Measurements from ENCODE around the gene DAB1.
"Not testable (repeated sequence)": the region's sequence is repeated elsewhere in the genome, so short reads cannot be mapped to it uniquely, and the experiment has no call there.

The DAB1 gene

GRCh38 chr1:57111175-57111574, 312.7 kb downstream of the DAB1 start:
- DNase-seq, result no peak

DNA sequence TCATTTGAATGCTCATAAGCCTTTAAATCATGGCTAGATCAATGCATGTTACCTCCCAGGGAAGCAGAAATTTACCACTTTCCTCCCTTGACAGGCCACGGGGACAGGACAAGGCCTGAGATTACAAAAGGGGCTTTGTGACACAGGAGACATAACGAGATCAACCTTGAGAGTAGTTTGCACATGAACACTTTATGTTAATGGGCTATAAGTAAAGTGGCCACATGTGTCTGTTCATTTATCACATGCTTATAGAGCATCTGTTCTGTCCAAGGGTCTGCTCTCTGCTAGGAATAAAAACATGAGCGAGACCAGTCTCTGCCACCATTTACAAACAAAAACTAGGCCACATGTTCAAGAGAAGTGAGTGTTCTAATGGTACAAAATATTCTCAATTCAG, 314.0 kb downstream of the DAB1 start:
- no peak for DNase-seq

DNA sequence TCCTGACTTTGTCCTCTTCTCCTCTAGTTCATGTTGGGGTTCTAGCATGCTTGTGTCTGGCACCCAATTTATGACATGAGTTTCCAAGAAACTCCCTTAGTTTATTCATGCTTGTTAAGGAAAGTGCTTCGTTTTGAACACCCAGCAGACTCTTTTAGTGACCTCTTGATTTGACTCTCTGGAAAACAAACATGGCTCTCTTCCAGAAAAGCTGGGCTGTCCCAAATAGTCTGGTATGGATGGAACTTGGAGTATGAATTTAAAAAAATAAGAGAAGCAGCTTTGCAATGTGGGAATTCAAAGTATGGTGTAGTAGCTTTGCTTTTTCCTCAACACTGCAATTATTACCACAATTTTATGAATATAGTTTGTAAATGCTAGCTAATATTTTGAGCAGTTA, 314.6 kb downstream of the DAB1 start:
- no peak for DNase-seq

- DNase-seq, result no peak
Observed at GRCh38 chr1:57106296-57106695, 317.6 kb downstream of the DAB1 start.

- no peak for DNase-seq
Observed at GRCh38 chr1:57102561-57103326, 321.1 kb downstream of the DAB1 start.

- DNase-seq, result no peak
Observed at GRCh38 chr1:57101209-57101608, 322.7 kb downstream of the DAB1 start.

DNA sequence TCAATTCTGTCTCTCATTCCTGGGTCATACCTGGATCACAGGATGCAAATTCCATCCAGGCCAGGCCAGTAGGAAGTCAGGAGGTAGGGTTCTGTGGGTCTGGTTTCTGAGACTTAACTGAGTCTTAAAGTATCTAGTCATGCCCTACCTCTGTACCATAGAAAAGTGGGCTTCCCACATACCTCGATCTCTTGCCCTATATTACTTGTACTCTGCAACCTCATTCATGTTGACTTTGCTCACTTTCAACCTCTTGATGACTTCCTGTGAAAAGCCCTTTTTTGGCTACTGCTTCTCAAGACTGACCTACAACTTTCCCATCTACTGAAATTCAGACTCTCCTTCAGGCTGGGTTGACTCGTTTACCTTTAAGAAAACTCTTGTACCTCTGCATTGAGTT, 329.1 kb downstream of the DAB1 start:
- no peak for DNase-seq

GRCh38 chr1:57093122-57093521, 330.7 kb downstream of the DAB1 start:
- no peak for DNase-seq

DNA sequence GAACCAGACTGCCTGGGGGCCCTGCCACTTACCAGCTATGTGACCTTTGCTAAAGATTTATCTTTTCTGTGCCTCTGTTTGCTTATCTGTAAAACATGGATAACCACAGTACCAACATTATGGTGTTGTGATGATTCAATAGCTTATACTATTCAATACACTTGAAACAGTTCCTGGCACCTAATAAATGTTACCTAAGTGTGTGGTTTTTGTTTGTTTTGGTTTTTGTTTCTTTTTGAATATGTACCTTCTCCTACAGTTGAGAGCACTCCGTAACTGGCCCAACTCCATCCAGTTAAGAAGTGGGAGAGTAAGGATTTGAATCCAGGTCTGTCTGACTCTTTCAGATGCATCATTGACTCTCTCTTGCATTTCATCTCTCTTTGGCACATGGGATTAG, 332.2 kb downstream of the DAB1 start:
- DNase-seq, result no peak

GRCh38 chr1:57089855-57090254, 334.0 kb downstream of the DAB1 start:
- no peak for DNase-seq

- no peak for DNase-seq
Observed at GRCh38 chr1:57089221-57089620, 334.6 kb downstream of the DAB1 start.

GRCh38 chr1:57088653-57089052, 335.2 kb downstream of the DAB1 start:
- no peak for DNase-seq

DNA sequence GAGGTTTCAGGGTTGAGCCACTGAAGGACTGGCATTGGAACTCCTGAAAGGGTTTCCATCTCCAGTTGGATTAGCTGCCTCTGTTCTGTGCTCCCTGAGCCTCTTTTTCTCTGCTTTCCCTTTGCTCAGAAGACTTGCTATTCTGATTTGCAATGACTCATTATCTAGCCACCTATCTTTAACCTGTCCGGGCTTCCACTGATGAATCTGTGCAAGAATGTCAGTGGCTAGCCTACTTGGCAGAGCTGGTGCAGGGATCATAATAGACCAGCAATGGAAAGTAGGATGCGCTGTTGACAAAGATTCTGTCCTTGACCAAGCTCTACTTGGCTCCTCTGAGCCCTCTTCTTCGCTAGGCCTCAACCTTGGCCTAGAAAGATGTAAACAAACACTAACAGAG, 336.2 kb downstream of the DAB1 start:
- DNase-seq, result not testable (repeated sequence)

DNA sequence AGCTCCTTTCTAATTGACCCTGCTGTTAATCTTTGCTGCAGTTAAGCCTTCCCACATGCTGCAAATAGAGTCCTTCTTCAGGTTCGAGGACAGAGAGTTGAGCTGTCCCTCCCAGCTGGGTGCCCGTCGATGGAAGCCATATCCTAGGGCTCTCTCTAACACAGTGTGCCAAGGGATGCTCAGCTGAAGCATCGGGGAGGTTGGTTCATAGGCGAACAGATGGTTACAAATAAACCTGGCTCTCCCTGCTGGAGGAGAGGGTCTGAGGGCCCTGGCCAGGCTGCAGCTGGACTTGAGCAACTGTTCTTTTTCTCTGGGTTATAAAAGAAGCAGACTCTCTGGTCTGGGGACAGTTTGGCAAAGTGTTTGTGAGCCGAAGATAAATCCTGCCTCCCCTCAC, 337.7 kb downstream of the DAB1 start:
- DNase-seq, result no peak

GRCh38 chr1:57084701-57085100, 339.2 kb downstream of the DAB1 start:
- DNase-seq, result no peak

DNA sequence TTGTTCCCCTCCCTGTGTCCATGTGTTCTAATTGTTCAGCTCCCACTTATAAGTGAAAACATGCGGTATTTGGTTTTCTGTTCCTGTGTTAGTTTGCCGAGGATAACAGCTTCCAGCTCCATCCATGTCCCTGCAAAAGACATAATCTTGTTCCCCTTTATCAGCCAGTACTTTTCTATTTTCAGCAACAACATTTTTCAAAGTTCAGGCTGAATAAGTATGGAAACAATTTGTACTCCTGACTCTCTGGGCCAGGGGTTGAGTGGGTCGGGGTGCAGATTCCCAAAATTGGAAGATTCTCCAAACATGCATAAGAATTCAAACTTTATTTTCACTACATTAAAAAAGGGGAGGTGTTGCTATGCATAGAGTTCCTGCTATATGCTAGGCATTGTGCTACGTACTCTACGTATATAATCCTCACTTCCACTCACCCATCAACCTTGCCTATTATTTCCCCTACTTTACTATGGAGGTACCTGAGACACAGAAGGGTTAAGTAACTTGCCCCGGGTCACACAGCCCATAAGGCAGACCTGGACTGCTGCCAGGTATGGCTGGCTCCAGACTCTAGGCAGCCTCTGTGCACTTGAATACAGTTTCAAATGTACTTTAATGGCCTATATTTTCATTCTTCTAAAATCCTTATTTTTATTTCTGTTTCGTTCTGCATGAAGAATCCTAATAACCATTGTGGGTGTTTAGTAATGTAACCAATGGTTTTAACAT, 341.0 kb downstream of the DAB1 start:
- DNase-seq, result no peak

- no peak for DNase-seq
Observed at GRCh38 chr1:57079454-57080157, 344.3 kb downstream of the DAB1 start.

DNA sequence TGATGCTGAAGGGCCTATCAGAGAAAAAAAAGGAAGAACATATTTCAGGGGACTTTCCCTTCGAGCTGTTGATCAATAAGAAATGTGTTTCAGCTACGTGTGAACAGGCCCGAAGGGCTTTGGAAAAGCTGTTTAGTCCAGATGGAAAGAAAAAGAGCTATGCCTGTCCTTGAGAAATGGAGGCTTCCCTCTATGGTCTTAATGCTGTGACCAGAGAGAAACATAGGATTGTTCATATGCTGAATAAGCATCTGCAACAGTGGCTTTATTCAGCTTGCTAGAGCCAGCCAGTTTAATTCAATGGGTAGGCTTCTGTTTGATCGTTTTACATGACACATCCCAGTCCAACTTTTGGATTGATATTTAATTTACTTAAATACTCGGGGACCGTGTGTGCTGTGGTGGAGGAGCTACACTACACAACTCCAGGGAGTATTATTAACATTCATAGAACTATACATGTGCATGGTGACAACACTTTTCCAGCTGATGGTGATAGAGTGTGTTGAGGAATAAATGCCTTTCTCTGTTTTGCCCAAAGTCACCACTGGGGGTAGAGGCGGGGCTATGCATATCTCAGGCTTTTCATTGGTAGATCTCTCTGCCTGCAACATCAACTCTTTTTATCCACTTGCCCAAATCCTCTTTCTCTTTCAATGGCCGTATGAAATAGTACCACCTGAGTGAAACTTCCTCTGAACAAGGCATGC, 351.3 kb downstream of the DAB1 start:
- no peak for DNase-seq

DNA sequence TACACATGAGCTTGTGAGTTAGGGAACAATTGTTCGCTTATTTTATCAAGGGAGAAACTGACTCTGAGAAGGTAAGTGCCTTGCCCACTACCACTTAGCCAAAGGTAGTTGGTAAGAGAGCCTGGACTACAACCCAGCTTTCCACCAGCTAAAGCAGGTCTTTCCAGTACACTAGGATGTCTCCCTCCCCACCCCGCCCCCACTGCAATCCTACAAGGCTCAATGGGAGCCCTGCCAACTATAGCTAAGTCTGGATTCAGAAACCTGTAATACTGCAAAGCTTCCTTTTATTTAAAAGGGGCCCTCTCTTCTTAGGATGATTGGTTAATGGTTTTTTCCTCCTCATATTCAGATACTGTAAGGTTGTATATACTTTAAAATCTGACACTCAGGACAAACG, 356.0 kb downstream of the DAB1 start:
- DNase-seq, result no peak

DNA sequence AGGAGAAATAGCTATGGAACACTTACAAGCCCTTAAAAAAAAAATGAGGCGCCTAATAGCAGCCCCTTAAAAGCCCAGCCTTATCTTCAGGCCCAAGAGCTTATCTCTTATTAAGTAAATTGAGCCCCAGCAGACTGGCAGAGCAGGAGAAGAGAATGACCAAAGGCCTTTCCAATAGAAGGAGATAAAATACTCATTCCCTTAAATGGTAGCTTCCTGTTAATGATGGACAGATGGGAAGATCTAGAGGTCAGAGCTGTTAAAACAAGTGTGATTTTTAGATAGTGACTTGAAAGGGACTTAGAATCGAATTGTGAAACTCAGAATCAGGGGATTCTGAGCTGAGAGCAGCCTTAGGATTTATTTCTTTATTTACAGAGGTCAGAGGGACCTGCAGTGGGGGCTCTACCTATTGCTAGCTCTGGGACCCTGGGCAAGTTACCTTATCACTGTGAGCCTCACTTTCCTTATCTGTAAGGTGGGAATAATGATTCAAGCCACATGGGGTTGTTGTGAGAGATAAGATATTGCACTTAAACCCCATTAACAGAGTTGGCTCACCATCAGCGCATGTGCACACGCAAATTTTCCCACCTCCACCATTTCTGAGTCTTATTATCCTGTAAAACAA, 356.8 kb downstream of the DAB1 start:
- no peak for DNase-seq

GRCh38 chr1:57065442-57065841, 358.4 kb downstream of the DAB1 start:
- no peak for DNase-seq

- DNase-seq, result no peak
Observed at GRCh38 chr1:57064379-57065140, 359.3 kb downstream of the DAB1 start.

Data from effector CD4-positive, alpha-beta T cell (primary cell).